Left ventricle myocardium inferior (tissue), 1 donor: ENCODE measurements around the gene HTR2C. TPM values are rescaled to one million over a fixed set of nuclear protein-coding genes. Genes with fewer than 3 reads are reported as not detected.
"Not testable (repeated sequence)": the region's sequence is repeated elsewhere in the genome, so short reads cannot be mapped to it uniquely, and the experiment has no call there.

ENCODE experiments used
- DNase-seq: peaks from one replicate; pipeline ENCODE4 v3.0.0-alpha.2; 2020
- H3K27ac ChIP-seq: fragments of 200-600 bp; replicated peaks from 2 replicates; pipeline ENCODE4 v1.8.0; 2021
- H3K27me3 ChIP-seq: fragments of 200-600 bp; 2 replicates; pipeline ENCODE4 v1.8.0; 2021; ENCODE audit warnings: low read depth
- H3K36me3 ChIP-seq: fragments of 200-600 bp; 2 replicates; pipeline ENCODE4 v1.8.0; 2021
- H3K4me1 ChIP-seq: fragments of 200-600 bp; 2 replicates; pipeline ENCODE4 v1.8.0; 2021
- H3K4me3 ChIP-seq: fragments of 200-600 bp; 2 replicates; pipeline ENCODE4 v1.8.0; 2021; ENCODE audit warnings: mild to moderate bottlenecking, moderate library complexity
- H3K9me3 ChIP-seq: fragments of 200-600 bp; replicated peaks from 2 replicates; pipeline ENCODE4 v1.8.0; 2021
- intact Hi-C: fragments of 100-400 bp; cut with micrococcal nuclease; formaldehyde crosslinking; loops from one replicate; pipeline ENCODE4 v1.11.0; 2022
- total RNA-seq: library from RNA; stranded (reverse); fragmentation: NEBNext Ultra II Directional; extraction: Animal tissue kit (Norgen Biotek cat#: 25700); gene quantifications from one replicate; pipeline ENCODE4 v1.2.1, GENCODE V29; 2021
- TF ChIP-seq, protein P1 (sequence below): fragments of 200-600 bp; IDR thresholded peaks from 2 replicates; pipeline ENCODE4 v1.8.0; 2021; ENCODE audit warnings: antibody characterized with exemption, mild to moderate bottlenecking, borderline replicate concordance
- donor health status: DM: no; HTN: yes; CAD: no; lungs with severe emphysema.

The HTR2C gene
- total RNA-seq, 1 donor from 2014 or later, result not detected

DNA sequence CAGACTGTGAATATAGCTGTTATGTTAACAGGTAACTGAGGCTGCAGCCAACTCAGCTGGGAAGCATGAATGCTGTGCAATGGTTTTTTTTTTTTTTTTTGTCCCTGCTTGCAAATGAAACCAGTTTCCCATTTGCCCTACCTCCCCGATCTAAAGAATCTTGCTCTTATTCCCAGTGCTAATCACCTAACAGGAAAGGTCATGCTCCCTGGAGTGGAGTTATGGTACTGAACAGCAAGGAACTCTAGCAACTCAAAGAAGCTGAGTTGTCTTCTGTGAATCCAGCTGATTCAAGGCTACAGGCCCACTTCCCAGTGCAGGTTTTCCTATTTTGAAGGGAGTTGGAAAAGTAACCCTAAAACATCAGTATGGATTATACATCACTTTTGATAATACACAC, 52.1 kb downstream of the HTR2C start:
- TF ChIP-seq, protein P1, sequence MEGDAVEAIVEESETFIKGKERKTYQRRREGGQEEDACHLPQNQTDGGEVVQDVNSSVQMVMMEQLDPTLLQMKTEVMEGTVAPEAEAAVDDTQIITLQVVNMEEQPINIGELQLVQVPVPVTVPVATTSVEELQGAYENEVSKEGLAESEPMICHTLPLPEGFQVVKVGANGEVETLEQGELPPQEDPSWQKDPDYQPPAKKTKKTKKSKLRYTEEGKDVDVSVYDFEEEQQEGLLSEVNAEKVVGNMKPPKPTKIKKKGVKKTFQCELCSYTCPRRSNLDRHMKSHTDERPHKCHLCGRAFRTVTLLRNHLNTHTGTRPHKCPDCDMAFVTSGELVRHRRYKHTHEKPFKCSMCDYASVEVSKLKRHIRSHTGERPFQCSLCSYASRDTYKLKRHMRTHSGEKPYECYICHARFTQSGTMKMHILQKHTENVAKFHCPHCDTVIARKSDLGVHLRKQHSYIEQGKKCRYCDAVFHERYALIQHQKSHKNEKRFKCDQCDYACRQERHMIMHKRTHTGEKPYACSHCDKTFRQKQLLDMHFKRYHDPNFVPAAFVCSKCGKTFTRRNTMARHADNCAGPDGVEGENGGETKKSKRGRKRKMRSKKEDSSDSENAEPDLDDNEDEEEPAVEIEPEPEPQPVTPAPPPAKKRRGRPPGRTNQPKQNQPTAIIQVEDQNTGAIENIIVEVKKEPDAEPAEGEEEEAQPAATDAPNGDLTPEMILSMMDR, result no peak
- no peak for DNase-seq
- Histone ChIP-seq H3K27me3 (no peaks in the 10 kb centered on the region), H3K9me3 (no peaks in the 10 kb centered on the region), H3K4me1 (no peaks in the 10 kb centered on the region), H3K4me3 (no peak overlapping the region), H3K27ac (no peak overlapping the region), H3K36me3 (no peaks in the 10 kb centered on the region)
- intact Hi-C loops, result no loop called here

DNA sequence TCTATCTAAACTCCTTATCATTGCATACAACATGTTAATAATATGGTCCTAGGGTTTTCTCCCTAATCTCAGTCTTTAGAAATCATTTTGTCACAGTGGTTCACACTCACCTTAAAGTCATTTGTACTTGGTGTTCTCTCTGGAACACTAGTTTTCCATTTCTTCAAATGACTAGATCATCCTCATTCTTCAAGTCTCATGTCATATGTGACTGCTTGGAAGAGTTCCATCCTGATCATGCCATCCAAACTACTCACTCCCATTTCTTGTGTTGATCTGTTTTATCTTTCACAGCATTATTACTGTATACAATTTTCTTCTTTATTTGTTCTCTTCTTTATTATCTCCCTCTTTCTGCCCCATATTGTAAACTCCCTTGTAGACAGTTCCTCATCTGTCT, 66.5 kb downstream of the HTR2C start:
- intact Hi-C loops, result no loop called here
- no peaks in the 10 kb centered on the region for H3K4me1 ChIP-seq
- H3K9me3 ChIP-seq, result no peaks in the 10 kb centered on the region
- TF ChIP-seq, protein P1, result no peak
- H3K27ac ChIP-seq, result no peak overlapping the region
- no peak overlapping the region for H3K4me3 ChIP-seq
- no peaks in the 10 kb centered on the region for H3K36me3 ChIP-seq
- no peak for DNase-seq
- no peaks in the 10 kb centered on the region for H3K27me3 ChIP-seq

DNA sequence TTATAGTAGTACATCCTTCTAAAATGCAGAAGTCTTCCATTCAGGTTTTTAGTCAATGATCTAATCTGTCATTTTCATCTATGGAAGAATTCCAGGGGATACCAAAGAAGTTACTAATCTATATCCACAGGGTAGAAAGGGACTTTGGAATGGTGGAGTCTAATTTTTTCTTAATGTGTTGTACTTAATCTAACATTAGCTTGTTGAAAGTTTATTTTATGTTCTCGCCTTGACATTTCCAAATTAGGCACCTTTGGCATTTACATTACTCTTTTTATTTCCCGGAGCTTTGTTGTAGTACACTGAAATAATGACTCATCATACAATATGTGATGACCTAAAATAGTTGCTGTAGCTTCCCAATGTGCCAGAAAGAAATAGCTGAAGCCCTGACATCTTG, 91.5 kb downstream of the HTR2C start:
- H3K4me3 ChIP-seq, result no peak overlapping the region
- H3K27ac ChIP-seq, result no peak overlapping the region
- DNase-seq, result no peak
- TF ChIP-seq, protein P1, result no peak
- H3K9me3 ChIP-seq, result no peaks in the 10 kb centered on the region
- no peaks in the 10 kb centered on the region for H3K4me1 ChIP-seq
- no peaks in the 10 kb centered on the region for H3K27me3 ChIP-seq
- intact Hi-C loops, result no loop called here
- no peaks in the 10 kb centered on the region for H3K36me3 ChIP-seq

DNA sequence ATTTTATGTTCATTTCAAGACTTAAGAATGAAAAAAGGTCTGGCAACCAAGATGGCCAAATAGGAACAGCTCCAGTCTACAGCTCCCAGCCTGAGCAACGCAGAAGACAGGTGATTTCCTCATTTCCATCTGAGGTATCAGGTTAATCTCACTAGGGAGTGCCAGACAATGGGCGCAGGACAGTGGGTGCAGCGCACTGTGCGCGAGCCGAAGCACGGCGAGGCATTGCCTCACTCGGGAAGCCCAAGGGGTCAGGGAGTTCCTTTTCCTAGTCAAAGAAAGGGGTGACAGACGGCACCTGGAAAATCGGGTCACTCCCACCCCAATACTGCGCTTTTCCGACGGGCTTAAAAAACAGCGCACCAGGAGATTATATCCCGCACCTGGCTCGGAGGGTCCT, 116.6 kb downstream of the HTR2C start:
- H3K27me3 ChIP-seq, intact Hi-C loops, H3K9me3 ChIP-seq, DNase-seq, H3K4me1 ChIP-seq, H3K4me3 ChIP-seq, H3K36me3 ChIP-seq, H3K27ac ChIP-seq: not testable (repeated sequence)

DNA sequence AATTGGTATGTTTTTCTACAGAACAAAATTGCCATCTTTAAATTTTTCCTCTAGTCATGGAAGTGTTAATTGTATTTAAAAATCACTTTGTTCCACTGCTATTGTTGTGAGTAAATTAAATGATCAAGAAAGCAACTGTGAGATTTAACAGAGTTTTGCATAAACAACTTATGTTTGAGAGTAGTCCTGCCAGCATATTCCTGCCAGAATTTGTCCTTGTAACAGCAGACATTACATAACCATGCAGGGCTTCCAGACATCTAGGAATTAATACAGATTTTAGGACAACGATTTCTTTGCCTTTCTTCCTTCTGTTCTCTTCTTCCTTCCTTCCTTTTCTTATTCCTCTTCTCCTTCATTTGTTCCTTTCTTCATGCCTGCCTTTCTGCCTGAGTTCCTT, 125.5 kb downstream of the HTR2C start:
- Histone ChIP-seq H3K4me1 (no peaks in the 10 kb centered on the region), H3K27ac (no peak overlapping the region), H3K9me3 (no peaks in the 10 kb centered on the region), H3K27me3 (no peaks in the 10 kb centered on the region), H3K36me3 (no peaks in the 10 kb centered on the region), H3K4me3 (no peak overlapping the region)
- DNase-seq, result no peak
- intact Hi-C loops, result no loop called here
- TF ChIP-seq, protein P1, result no peak

DNA sequence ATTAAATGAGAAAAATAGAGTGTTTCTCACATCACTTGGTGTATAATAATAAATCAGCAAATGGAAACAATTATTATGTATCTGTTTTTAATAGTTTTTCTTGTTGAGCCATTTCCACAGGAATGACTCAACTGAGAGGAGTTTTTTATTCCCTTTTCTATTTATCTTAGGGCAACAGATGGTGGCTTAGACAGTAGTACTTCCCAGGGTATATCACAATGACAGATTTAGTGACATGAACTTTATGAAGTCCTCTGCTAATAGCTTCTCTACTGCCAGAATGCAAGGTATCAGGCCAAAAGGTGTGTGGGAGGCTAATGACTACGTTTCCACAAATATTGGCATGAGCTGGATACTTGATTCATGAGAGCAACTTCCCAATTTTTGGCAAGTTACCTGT, 126.7 kb downstream of the HTR2C start:
- Histone ChIP-seq H3K4me3 (no peak overlapping the region), H3K9me3 (no peaks in the 10 kb centered on the region), H3K27ac (no peak overlapping the region), H3K4me1 (no peaks in the 10 kb centered on the region), H3K36me3 (no peaks in the 10 kb centered on the region), H3K27me3 (no peaks in the 10 kb centered on the region)
- intact Hi-C loops, result no loop called here
- DNase-seq, result no peak
- TF ChIP-seq, protein P1, result no peak
